OCI-LY1 (cell line): ENCODE results near the gene TPM3.
"Not testable (repeated sequence)": the region's sequence is repeated elsewhere in the genome, so short reads cannot be mapped to it uniquely, and the experiment has no call there.

Experiments used
- CTCF ChIP-seq: fragments of 200-600 bp; sonication (generic), shearing (Covaris generic); IDR thresholded peaks from 2 replicates; pipeline ENCODE4 v1.5.1; 2017; ENCODE audit warnings: mild to moderate bottlenecking, antibody characterized with exemption, low read length, moderate library complexity, mixed read lengths
- EZH2 ChIP-seq: fragments of 200-600 bp; sonication (generic), shearing (Covaris generic); IDR thresholded peaks from 2 replicates; pipeline ENCODE4 v1.8.0; 2017; ENCODE audit warnings: borderline replicate concordance, mixed run types, mild to moderate bottlenecking, antibody characterized with exemption, low read length, moderate library complexity, mixed read lengths

- not testable (repeated sequence) for TF ChIP-seq CTCF, EZH2
Measured at GRCh38 chr1:154147505-154147904, 44.4 kb downstream of the TPM3 start.
